Spleen (tissue), 7 donors: ENCODE measurements around the gene PLEKHM3.

Experiments
- POLR2A ChIP-seq, 3 donors: fragments of 450-650 bp; IDR thresholded peaks; one replicate each; pipeline ENCODE4 v1.5.1; 2017; ENCODE audit warnings: antibody characterized with exemption in 3 of 3, mild to moderate bottlenecking in 1 of 3
- TF ChIP-seq, protein P1 (sequence below), 11 experiments: fragments of 200-600 bp in 7 of 11; fragments of 450-650 bp in 4 of 11; sonication (generic) in 4 of 11; IDR thresholded peaks in 8 of 11; conservative IDR thresholded peaks in 3 of 11; 1 replicate in 7 of 11; 2 replicates in 4 of 11; pipeline versions ENCODE4 v1.4.0 to v1.8.0; 2016 to 2021; ENCODE audit warnings: antibody characterized with exemption in 11 of 11, inconsistent platforms in 4 of 11, mild to moderate bottlenecking in 1 of 11
- donor health status: DM: no; HTN: no; CAD: no; lungs with moderate emphysema.
- donor health status: DM: no; HTN: no; CAD: no.
- donor health status: DM: no; HTN: no; CAD: no.

- TF ChIP-seq, protein P1, sequence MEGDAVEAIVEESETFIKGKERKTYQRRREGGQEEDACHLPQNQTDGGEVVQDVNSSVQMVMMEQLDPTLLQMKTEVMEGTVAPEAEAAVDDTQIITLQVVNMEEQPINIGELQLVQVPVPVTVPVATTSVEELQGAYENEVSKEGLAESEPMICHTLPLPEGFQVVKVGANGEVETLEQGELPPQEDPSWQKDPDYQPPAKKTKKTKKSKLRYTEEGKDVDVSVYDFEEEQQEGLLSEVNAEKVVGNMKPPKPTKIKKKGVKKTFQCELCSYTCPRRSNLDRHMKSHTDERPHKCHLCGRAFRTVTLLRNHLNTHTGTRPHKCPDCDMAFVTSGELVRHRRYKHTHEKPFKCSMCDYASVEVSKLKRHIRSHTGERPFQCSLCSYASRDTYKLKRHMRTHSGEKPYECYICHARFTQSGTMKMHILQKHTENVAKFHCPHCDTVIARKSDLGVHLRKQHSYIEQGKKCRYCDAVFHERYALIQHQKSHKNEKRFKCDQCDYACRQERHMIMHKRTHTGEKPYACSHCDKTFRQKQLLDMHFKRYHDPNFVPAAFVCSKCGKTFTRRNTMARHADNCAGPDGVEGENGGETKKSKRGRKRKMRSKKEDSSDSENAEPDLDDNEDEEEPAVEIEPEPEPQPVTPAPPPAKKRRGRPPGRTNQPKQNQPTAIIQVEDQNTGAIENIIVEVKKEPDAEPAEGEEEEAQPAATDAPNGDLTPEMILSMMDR (IDR thresholded peaks at IDR 0.05 in 8 of 11, conservative IDR thresholded peaks at IDR 0.05 in 3 of 11): no peak
- TF ChIP-seq POLR2A (IDR thresholded peaks at IDR 0.05): no peak
Observed at GRCh38 chr2:207871506-207871905, 153.8 kb downstream of the PLEKHM3 start.
